Sigmoid colon (tissue), 7 donors: ENCODE results near the gene GUCY1A2. TPM values are rescaled to one million over a fixed set of nuclear protein-coding genes. Genes with fewer than 3 reads are reported as not detected.
"Not testable (repeated sequence)": the region's sequence is repeated elsewhere in the genome, so short reads cannot be mapped to it uniquely, and the experiment has no call there.

Source experiments
- DNase-seq: peaks from one replicate; pipeline ENCODE4 v3.0.0-alpha.2; 2019
- H3K27ac ChIP-seq, 4 donors: fragments of 200-600 bp; sonication (generic); one replicate each; pipeline ENCODE4 v1.5.1; 2016 to 2019; ENCODE audit warnings: mild to moderate bottlenecking in 1 of 4
- H3K27me3 ChIP-seq, 3 donors: fragments of 200-600 bp; sonication (generic); one replicate each; pipeline ENCODE4 v1.5.1; 2019; ENCODE audit warnings: mild to moderate bottlenecking in 1 of 3
- H3K36me3 ChIP-seq, 4 donors: fragments of 200-600 bp; sonication (generic); one replicate each; pipeline ENCODE4 v1.5.1; 2016 to 2019
- H3K4me1 ChIP-seq, 4 donors: fragments of 200-600 bp; sonication (generic); one replicate each; pipeline ENCODE4 v1.5.1; 2017 to 2019
- H3K4me3 ChIP-seq, 4 donors: fragments of 200-600 bp; sonication (generic); one replicate each; pipeline ENCODE4 v1.5.1; 2017 to 2019; ENCODE audit warnings: mild to moderate bottlenecking in 2 of 4, moderate library complexity in 1 of 4
- H3K9me3 ChIP-seq, 4 donors: fragments of 200-600 bp in 3 of 4; sonication (generic) in 3 of 4; one replicate each; pipeline versions ENCODE4 v1.5.1 to v1.6.1; 2013 to 2019
- CTCF ChIP-seq, 4 experiments: fragments of 450-650 bp in 3 of 4; fragments of 200-600 bp in 1 of 4; IDR thresholded peaks; one replicate each; pipeline ENCODE4 v1.5.1; 2016 to 2019; ENCODE audit warnings: antibody characterized with exemption in 4 of 4, mild to moderate bottlenecking in 3 of 4, moderate library complexity in 2 of 4
- EP300 ChIP-seq, 4 donors: sonication (generic); formaldehyde crosslinking; IDR thresholded peaks; one replicate each; pipeline ENCODE4 v1.6.1; 2017; ENCODE audit warnings: antibody characterized with exemption in 4 of 4
- POLR2A ChIP-seq, 2 donors: fragments of 450-650 bp; IDR thresholded peaks; one replicate each; pipeline ENCODE4 v1.6.1; 2016; ENCODE audit warnings: antibody characterized with exemption in 2 of 2, mild to moderate bottlenecking in 2 of 2, moderate library complexity in 2 of 2
- POLR2AphosphoS5 ChIP-seq, 4 donors: sonication (generic); formaldehyde crosslinking; IDR thresholded peaks; one replicate each; pipeline ENCODE4 v1.6.1; 2017; ENCODE audit warnings: antibody characterized with exemption in 4 of 4
- WGBS, 2 donors: extraction: QIAGEN DNeasy Blood & Tissue Kit; methylation state at CpG; one replicate each; pipeline ENCODE4 v1.1.7; 2013; 5-methylcytosine and 5-hydroxymethylcytosine counted together
- intact Hi-C: fragments of 100-400 bp; cut with DNase I; formaldehyde crosslinking; loops from one replicate; pipeline ENCODE4 v1.15.1; 2023
- polyA plus RNA-seq, 3 donors: library from polyadenylated mRNA; stranded (reverse); fragments of 200-250 nt; gene quantifications; one replicate each; pipeline ENCODE4 v1.2.3, GENCODE V29; 2013
- total RNA-seq, 4 donors: library from RNA; depleted of rRNA; stranded (reverse); fragments of >200 nt; gene quantifications; one replicate each; pipeline ENCODE4 v1.1.0, GENCODE V29; 2016
- donor health status: healthy with polysubstance abuse.
- donor health status: Bipolar disorder and iron deficiency.
- donor health status: healthy.

GUCY1A2 gene
- total and polyA plus RNA-seq, 7 donors = under 0.01 to 2.9 (median 1.6) TPM; not detected in 1

- Histone ChIP-seq H3K27me3 (no peaks in the 10 kb centered on the region), H3K4me1 (no peaks in the 10 kb centered on the region), H3K4me3 (no peak overlapping the region), H3K36me3 (no peaks in the 10 kb centered on the region), H3K9me3 (no peaks in the 10 kb centered on the region), H3K27ac (no peak overlapping the region)
- WGBS, 2 donors = 92 to 94% methylated on average over 1 of the region's 1 CpG
- no peak for DNase-seq
- TF ChIP-seq EP300 (IDR thresholded peaks at IDR 0.05) (no peak), CTCF (IDR thresholded peaks at IDR 0.05) (no peak), POLR2AphosphoS5 (IDR thresholded peaks at IDR 0.05) (no peak), POLR2A (IDR thresholded peaks at IDR 0.05) (no peak)
- intact Hi-C loops = no loop called here
Observed at GRCh38 chr11:106889718-106890117, 128.6 kb downstream of the GUCY1A2 start.

GRCh38 chr11:106888386-106888785 lies 129.9 kb downstream of the GUCY1A2 start:
- H3K4me3 ChIP-seq = no peak overlapping the region
- 83% methylated on average over 5 of the region's 5 CpGs for WGBS, 2 donors
- no peak for TF ChIP-seq POLR2AphosphoS5 (IDR thresholded peaks at IDR 0.05)
- TF ChIP-seq EP300 (IDR thresholded peaks at IDR 0.05) = no peak
- no peak for TF ChIP-seq CTCF (IDR thresholded peaks at IDR 0.05)
- no peak for TF ChIP-seq POLR2A (IDR thresholded peaks at IDR 0.05)
- H3K4me1 ChIP-seq = no peaks in the 10 kb centered on the region
- no peaks in the 10 kb centered on the region for H3K36me3 ChIP-seq
- intact Hi-C loops = no loop called here
- H3K27ac ChIP-seq = no peak overlapping the region
- no peak for DNase-seq
- H3K27me3 ChIP-seq = no peaks in the 10 kb centered on the region
- peaks cover 0 to 2% (median 0%) of the 10 kb centered on the region in 4 donors for H3K9me3 ChIP-seq

GRCh38 chr11:106883693-106884092 lies 134.6 kb downstream of the GUCY1A2 start:
- H3K36me3 ChIP-seq, DNase-seq, H3K9me3 ChIP-seq, H3K27me3 ChIP-seq, H3K27ac ChIP-seq, intact Hi-C loops, H3K4me3 ChIP-seq, H3K4me1 ChIP-seq: not testable (repeated sequence)
- WGBS, 2 donors = 87 to 90% methylated on average over 5 of the region's 5 CpGs

- peaks cover 0 to 2% (median 0%) of the 10 kb centered on the region in 4 donors for H3K9me3 ChIP-seq
- no peak overlapping the region for H3K27ac ChIP-seq
- no peaks in the 10 kb centered on the region for H3K36me3 ChIP-seq
- no peak for TF ChIP-seq POLR2A (IDR thresholded peaks at IDR 0.05)
- no peak for TF ChIP-seq CTCF (IDR thresholded peaks at IDR 0.05)
- no peak for TF ChIP-seq POLR2AphosphoS5 (IDR thresholded peaks at IDR 0.05)
- no peak for TF ChIP-seq EP300 (IDR thresholded peaks at IDR 0.05)
- no peaks in the 10 kb centered on the region for H3K27me3 ChIP-seq
- intact Hi-C loops = no loop called here
- no peak for DNase-seq
- H3K4me1 ChIP-seq = no peaks in the 10 kb centered on the region
- H3K4me3 ChIP-seq = no peak overlapping the region
- WGBS, 2 donors = 74% methylated on average over 7 of the region's 7 CpGs
Observed at GRCh38 chr11:106879832-106880546, 138.3 kb downstream of the GUCY1A2 start.

GRCh38 chr11:106879029-106879428 lies 139.2 kb downstream of the GUCY1A2 start:
- no peaks in the 10 kb centered on the region for H3K36me3 ChIP-seq
- TF ChIP-seq CTCF (IDR thresholded peaks at IDR 0.05) = no peak
- TF ChIP-seq EP300 (IDR thresholded peaks at IDR 0.05) = no peak
- TF ChIP-seq POLR2AphosphoS5 (IDR thresholded peaks at IDR 0.05) = no peak
- no peaks in the 10 kb centered on the region for H3K4me1 ChIP-seq
- H3K27me3 ChIP-seq = no peaks in the 10 kb centered on the region
- intact Hi-C loops = no loop called here
- H3K9me3 ChIP-seq = peaks cover 0 to 2% (median 0%) of the 10 kb centered on the region in 4 donors
- WGBS, 2 donors = 78 to 91% methylated on average over 3 of the region's 3 CpGs
- DNase-seq = no peak
- H3K4me3 ChIP-seq = no peak overlapping the region
- H3K27ac ChIP-seq = no peak overlapping the region
